Right hindlimb (tissue), 1 donor: ENCODE measurements around the gene POU3F1.

Experiments used
- DNase-seq: peaks from one replicate; pipeline ENCODE4 v3.0.0-alpha.2; 2018

POU3F1 gene

DNA sequence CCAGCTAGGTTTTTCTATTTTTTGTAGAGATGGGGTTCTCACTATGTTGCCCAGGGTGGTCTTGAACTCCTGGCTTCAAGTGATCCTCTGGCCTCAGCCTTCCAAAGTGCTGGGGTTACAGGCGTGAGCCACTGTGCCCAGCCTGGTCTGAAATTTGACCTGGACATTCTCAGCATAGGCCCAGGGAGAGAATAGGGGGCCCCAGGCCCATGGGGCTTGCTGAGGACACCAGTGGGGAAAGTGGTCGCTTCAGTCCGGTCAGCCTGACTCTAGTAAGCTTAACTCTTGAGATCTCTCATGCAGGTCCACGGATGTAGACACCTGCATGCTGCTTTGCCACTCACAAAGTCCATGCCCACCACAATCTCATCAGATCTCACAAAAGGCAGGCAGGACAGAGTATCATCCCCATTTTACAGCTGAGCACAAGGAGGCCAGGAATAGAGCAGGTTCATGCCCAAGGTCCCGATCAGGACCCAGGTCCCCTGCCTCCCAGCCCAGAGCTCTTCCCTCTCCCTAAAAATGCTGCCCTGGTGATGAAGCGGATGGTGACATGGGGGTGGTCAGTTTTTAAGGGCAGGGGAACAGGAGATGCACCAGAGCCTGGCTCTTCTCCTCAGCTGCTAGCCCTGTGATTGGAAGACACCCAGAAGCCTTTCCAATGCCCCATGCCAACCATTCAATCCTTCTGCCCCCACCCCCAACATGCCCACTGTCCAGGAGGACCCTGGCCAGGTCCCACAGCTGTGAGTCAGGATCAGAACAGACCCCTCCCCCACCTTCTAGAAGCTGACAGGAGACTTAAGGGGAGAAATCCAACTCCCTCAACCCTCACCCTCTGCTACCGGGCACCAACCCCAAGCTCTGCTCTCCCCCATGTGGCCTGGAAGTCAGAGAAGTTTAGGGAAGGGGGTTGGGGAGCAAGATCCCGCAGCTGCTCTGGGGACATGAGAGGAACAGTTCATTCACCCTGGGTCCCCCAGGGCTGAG lies 43.0 kb downstream of the POU3F1 start:
- peak; percentile 58 for DNase-seq

- peak; percentile 90 for DNase-seq
Observed at GRCh38 chr1:38000529-38001455, 45.8 kb downstream of the POU3F1 start.

DNA sequence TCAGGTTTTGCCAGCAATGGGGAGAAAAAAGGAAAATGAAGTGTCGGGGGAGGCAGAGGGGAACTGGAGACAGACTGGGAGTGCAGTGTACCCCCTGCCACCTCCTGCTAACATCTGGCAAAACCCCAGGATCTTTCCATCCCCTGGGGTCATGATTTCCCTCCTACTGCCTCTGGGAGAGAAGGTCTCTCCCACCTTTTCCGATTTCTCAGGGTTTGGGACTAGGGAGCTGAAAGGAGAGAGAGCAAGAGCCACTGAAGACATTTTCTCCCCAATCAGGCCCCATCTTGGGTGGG lies 46.4 kb downstream of the POU3F1 start:
- DNase-seq = no peak

GRCh38 chr1:37999430-38000232 lies 47.0 kb downstream of the POU3F1 start:
- peak; percentile 90 for DNase-seq

DNA sequence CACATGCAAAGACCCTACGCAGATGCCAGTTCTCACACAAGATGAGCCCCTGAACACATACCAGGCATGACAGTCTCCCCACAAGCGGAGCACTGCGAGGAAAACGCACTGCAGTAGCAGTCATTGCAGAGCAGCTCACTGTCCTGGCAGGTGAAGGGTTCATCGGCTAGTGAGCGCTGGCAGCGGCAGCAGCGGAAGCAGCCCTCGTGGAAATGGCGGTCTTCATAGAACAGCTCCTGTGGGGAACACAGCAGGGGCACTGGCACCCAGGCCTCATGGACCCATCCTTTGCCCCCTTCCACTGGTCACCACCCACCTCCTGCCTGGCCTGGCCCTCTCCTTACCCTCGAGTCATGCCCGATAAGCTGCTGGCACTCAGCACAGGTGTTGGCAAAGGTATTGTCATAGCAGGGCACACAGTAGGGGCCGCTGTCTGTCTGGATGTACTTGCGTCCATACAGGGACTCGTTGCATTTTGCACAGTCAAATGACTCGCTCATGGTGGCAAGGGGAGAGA lies 47.6 kb downstream of the POU3F1 start:
- no peak for DNase-seq

DNA sequence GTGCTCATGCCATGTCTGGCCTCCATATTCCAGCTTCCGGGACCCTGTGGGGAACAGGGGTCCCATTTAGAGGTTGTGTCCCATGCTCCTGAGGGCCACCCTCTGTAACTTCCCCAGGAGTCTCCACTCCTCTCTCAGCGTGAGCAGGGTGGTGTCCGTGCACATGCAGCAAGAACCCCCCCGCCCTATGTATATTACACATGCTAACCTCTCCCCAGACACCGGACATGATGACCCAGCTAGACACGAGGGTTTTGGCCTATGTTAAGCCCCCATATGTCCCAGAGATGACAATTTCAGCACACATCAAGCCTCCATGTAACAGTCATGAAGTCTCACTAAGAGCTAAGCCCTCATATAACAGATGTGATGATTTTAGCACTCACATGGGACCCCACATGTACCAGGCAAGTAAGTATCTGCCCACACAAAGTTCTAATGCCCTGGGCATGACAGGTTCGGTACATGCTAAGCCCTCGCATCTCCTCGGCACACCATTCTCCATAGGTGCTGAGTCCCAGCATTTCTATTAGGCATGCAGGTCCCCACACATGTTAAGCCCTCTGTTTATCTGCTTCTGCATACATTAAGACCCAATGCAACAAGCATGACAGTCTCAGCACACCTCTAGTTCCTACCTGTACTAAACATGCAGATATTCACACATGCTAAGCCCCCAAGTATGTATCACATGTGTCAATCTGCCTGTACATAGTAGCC lies 48.3 kb downstream of the POU3F1 start:
- no peak for DNase-seq

GRCh38 chr1:37997256-37998088 lies 49.1 kb downstream of the POU3F1 start:
- no peak for DNase-seq

DNA sequence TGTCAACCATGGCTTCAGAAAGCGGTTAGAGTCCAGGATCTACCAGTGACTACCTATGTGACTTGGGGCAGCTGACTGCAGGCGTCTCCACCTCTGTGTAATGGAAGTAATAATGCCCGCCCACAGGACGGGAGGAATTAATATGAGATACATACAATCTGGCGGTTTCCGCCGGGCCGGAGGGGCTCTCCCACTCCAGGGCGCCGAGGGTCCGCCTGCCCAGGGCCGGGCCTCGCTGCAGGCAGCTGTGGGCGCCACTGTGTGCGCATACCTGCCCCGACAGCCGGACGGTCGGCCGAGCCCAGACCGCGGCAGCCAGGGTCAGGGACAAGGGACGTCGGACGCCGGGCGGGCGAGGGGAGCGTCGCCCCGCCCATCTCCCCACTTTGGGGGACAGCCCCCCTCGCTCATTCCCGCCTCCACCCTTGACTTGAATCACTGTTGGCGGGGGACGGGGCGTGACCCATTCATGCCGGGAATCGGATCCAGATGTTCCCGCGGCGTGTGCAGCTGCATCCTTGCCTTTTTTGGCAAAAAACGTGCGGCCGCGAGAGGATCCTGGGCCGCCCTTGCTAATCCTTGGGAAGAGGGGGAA lies 50.7 kb downstream of the POU3F1 start:
- DNase-seq = peak; percentile 95

GRCh38 chr1:37994886-37995566 lies 51.6 kb downstream of the POU3F1 start:
- DNase-seq = no peak
